Coronary artery (tissue), 2 donors: ENCODE measurements around the gene PTPN14.

Experiments
- DNase-seq: peaks from one replicate; pipeline ENCODE4 v3.0.0-alpha.2; 2017; ENCODE audit warnings: low spot score
- H3K27ac ChIP-seq, 2 donors: fragments of 200-600 bp; sonication (generic); one replicate each; pipeline ENCODE4 v1.5.1; 2016 to 2019
- H3K4me3 ChIP-seq: fragments of 200-600 bp; sonication (generic); 2 replicates; pipeline ENCODE4 v1.5.1; 2016; ENCODE audit warnings: mild to moderate bottlenecking, moderate library complexity
- CTCF ChIP-seq: fragments of 200-600 bp; sonication (generic); IDR thresholded peaks from one replicate; pipeline ENCODE4 v1.5.1; 2019; ENCODE audit warnings: antibody characterized with exemption

PTPN14 gene

GRCh38 chr1:214515544-214516433, 35.6 kb downstream of the PTPN14 start:
- no peak for DNase-seq
- no peak for TF ChIP-seq CTCF
- Histone ChIP-seq H3K4me3 (no peak overlapping the region), H3K27ac (no peak overlapping the region)

GRCh38 chr1:214514819-214515383, 36.5 kb downstream of the PTPN14 start:
- DNase-seq, result no peak
- Histone ChIP-seq H3K27ac (no peak overlapping the region), H3K4me3 (no peak overlapping the region)
- TF ChIP-seq CTCF, result no peak

- no peak overlapping the region for H3K4me3 ChIP-seq
- DNase-seq, result no peak
- no peak overlapping the region for H3K27ac ChIP-seq
- no peak for TF ChIP-seq CTCF
Observed at GRCh38 chr1:214514032-214514818, 37.2 kb downstream of the PTPN14 start.

- Histone ChIP-seq H3K4me3 (no peak overlapping the region), H3K27ac (no peak overlapping the region)
- no peak for TF ChIP-seq CTCF
- no peak for DNase-seq
Observed at GRCh38 chr1:214513394-214513793, 38.0 kb downstream of the PTPN14 start.

- no peak overlapping the region for H3K4me3 ChIP-seq
- no peak for TF ChIP-seq CTCF
- DNase-seq, result no peak
- no peak overlapping the region for H3K27ac ChIP-seq
Observed at GRCh38 chr1:214511639-214511998, 39.8 kb downstream of the PTPN14 start.

- H3K4me3 ChIP-seq, result no peak overlapping the region
- TF ChIP-seq CTCF, result no peak
- H3K27ac ChIP-seq, result no peak overlapping the region
- DNase-seq, result no peak
Observed at GRCh38 chr1:214510914-214511638, 40.3 kb downstream of the PTPN14 start.
